KMS-11 (cell line): ENCODE results near the gene DES.

ENCODE experiments used
- H2AFZ ChIP-seq: fragments of 200-600 bp; sonication (generic); 2 replicates; pipeline ENCODE4 v1.6.1; 2016; ENCODE audit warnings: antibody characterized with exemption, mixed run types, low read depth
- H3K27ac ChIP-seq: fragments of 200-600 bp; sonication (generic); 2 replicates; pipeline ENCODE4 v1.6.1; 2016; ENCODE audit warnings: mild to moderate bottlenecking, mixed run types
- H3K27me3 ChIP-seq: fragments of 200-600 bp; sonication (generic); 2 replicates; pipeline ENCODE4 v1.6.1; 2017; ENCODE audit warnings: mild to moderate bottlenecking, low read depth, mixed run types, moderate library complexity; ENCODE audit not compliant: insufficient read depth
- H3K36me3 ChIP-seq: fragments of 200-600 bp; sonication (generic); 2 replicates; pipeline ENCODE4 v1.6.1; 2017; ENCODE audit warnings: mild to moderate bottlenecking, mixed run types; ENCODE audit not compliant: insufficient read depth
- H3K4me1 ChIP-seq: fragments of 200-600 bp; sonication (generic); 2 replicates; pipeline ENCODE4 v1.6.1; 2016; ENCODE audit warnings: mild to moderate bottlenecking, low read depth, mixed run types; ENCODE audit not compliant: poor library complexity, severe bottlenecking
- H3K4me2 ChIP-seq: fragments of 200-600 bp; sonication (generic); 2 replicates; pipeline ENCODE4 v1.7.0; 2016; ENCODE audit warnings: mild to moderate bottlenecking, mixed run types
- H3K4me3 ChIP-seq: fragments of 200-600 bp; sonication (generic); IDR thresholded peaks from 2 replicates; pipeline ENCODE4 v1.6.1; 2017; ENCODE audit warnings: low read depth, low read length, mixed read lengths; ENCODE audit not compliant: insufficient read depth
- H3K79me2 ChIP-seq: fragments of 200-600 bp; sonication (generic); 2 replicates; pipeline ENCODE4 v1.6.1; 2016; ENCODE audit warnings: low read depth, mixed run types; ENCODE audit not compliant: insufficient read depth
- H3K9ac ChIP-seq: fragments of 200-600 bp; sonication (generic); 2 replicates; pipeline ENCODE4 v1.6.1; 2016; ENCODE audit warnings: mild to moderate bottlenecking, mixed run types
- H4K20me1 ChIP-seq: fragments of 200-600 bp; sonication (generic); 2 replicates; pipeline ENCODE4 v1.6.1; 2016; ENCODE audit warnings: mild to moderate bottlenecking, mixed run types; ENCODE audit not compliant: insufficient read depth
- TF ChIP-seq, protein P1 (sequence below): fragments of 200-600 bp; sonication (generic); conservative IDR thresholded peaks from 2 replicates; pipeline ENCODE4 v1.6.1; 2017; ENCODE audit warnings: low read depth, mild to moderate bottlenecking, antibody characterized with exemption, low read length, moderate library complexity, mixed read lengths

Gene DES

DNA sequence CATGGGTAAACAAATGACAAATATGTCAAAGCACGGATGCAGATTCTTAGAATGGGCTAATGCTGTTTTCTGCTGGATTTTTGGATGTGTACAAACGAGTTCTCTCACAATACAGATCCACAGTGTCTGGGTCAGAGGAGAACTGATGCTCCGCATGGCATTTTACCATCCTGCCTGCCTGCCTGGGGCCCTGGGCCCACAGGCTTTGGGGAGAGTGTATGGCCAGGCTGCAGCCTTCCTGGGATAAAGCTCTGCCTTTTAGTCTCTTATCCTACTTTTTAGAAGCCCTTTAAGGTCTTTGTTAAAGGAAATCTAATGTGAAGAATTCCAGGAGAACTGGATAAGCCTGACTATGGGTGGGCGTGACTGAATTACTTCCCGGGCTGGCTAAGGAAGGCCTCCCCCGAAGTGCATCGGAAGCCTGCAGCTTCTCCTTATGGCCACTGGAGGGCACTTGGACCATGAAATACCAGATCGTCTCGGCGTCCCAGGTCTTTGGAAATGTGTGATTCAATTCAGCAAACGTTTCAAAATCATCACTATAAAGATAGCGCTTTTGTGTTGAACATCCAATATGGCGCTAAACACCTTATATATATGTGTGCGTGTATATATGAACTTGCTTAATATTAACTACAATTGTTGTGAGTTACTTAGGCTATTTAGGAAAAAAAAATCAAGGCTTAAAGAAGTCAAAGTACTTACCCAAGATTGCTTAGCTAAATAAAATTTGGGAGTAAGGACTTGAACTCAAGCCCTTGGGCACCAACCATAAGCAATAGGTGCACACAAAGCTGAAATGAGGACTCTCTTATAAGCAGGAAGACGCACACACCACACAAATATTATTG lies 15.3 kb upstream of the DES start:
- Histone ChIP-seq H3K4me1 (peaks cover 5% of the 10 kb centered on the region), H3K27ac (no peak overlapping the region), H3K27me3 (no peaks in the 10 kb centered on the region), H3K79me2 (no peaks in the 10 kb centered on the region), H3K4me3 (no peak overlapping the region), H2AFZ (no peak overlapping the region), H3K36me3 (no peaks in the 10 kb centered on the region), H3K9ac (no peak overlapping the region), H3K4me2 (no peak overlapping the region), H4K20me1 (no peaks in the 10 kb centered on the region)
- TF ChIP-seq, protein P1, sequence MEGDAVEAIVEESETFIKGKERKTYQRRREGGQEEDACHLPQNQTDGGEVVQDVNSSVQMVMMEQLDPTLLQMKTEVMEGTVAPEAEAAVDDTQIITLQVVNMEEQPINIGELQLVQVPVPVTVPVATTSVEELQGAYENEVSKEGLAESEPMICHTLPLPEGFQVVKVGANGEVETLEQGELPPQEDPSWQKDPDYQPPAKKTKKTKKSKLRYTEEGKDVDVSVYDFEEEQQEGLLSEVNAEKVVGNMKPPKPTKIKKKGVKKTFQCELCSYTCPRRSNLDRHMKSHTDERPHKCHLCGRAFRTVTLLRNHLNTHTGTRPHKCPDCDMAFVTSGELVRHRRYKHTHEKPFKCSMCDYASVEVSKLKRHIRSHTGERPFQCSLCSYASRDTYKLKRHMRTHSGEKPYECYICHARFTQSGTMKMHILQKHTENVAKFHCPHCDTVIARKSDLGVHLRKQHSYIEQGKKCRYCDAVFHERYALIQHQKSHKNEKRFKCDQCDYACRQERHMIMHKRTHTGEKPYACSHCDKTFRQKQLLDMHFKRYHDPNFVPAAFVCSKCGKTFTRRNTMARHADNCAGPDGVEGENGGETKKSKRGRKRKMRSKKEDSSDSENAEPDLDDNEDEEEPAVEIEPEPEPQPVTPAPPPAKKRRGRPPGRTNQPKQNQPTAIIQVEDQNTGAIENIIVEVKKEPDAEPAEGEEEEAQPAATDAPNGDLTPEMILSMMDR: peak; percentile 82

DNA sequence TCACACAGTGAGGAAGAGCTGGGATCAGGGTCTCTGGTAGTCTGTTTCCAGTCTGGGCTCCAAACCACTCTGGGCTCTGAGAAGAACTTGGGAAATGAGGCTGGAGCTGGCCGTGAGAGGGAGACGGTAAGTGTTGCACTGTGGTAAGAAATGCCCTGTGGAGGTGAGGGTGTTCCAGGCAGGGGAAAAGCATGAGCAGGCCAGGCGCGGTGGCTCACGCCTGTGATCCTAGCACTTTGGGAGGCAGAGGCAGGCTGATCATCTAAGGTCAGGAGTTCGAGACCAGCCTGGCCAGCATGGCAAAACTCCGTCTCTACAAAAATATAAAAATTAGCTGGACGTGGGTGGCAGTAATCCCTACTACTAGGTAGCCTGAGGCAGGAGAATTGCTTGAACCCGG lies 14.3 kb upstream of the DES start:
- Histone ChIP-seq H3K9ac (no peak overlapping the region), H3K4me1 (peaks cover 5% of the 10 kb centered on the region), H3K27me3 (no peaks in the 10 kb centered on the region), H3K36me3 (no peaks in the 10 kb centered on the region), H3K4me2 (no peak overlapping the region), H3K4me3 (no peak overlapping the region), H2AFZ (no peak overlapping the region), H4K20me1 (no peaks in the 10 kb centered on the region), H3K79me2 (no peaks in the 10 kb centered on the region), H3K27ac (no peak overlapping the region)
- TF ChIP-seq, protein P1: no peak

- H3K27ac ChIP-seq: no peak overlapping the region
- no peak overlapping the region for H3K9ac ChIP-seq
- no peak overlapping the region for H3K4me3 ChIP-seq
- no peaks in the 10 kb centered on the region for H3K79me2 ChIP-seq
- no peaks in the 10 kb centered on the region for H3K27me3 ChIP-seq
- peaks cover 5% of the 10 kb centered on the region for H3K4me1 ChIP-seq
- no peak overlapping the region for H2AFZ ChIP-seq
- H3K4me2 ChIP-seq: no peak overlapping the region
- H4K20me1 ChIP-seq: no peaks in the 10 kb centered on the region
- TF ChIP-seq, protein P1: no peak
- H3K36me3 ChIP-seq: no peaks in the 10 kb centered on the region
Observed at GRCh38 chr2:219404291-219404910, 13.8 kb upstream of the DES start.

GRCh38 chr2:219404954-219405353 lies 13.2 kb upstream of the DES start:
- Histone ChIP-seq H4K20me1 (no peaks in the 10 kb centered on the region), H3K4me3 (no peak overlapping the region), H3K36me3 (no peaks in the 10 kb centered on the region), H3K27ac (no peak overlapping the region), H3K27me3 (no peaks in the 10 kb centered on the region), H3K4me1 (peaks cover 5% of the 10 kb centered on the region), H3K79me2 (no peaks in the 10 kb centered on the region), H3K4me2 (no peak overlapping the region), H3K9ac (no peak overlapping the region), H2AFZ (no peak overlapping the region)
- TF ChIP-seq, protein P1: no peak
